ENCODE data around the gene ZC3H7A. TPM values are rescaled to one million over a fixed set of nuclear protein-coding genes. Genes with fewer than 3 reads are reported as not detected.
A peak's percentile ranks its signal among the peaks of the same experiment; 100 is the strongest.

The ZC3H7A gene
- total and polyA plus RNA-seq, 9 of the 15 experiments (the other 6 are each of a cell fraction or from before 2014, with no cell fraction given) = 19.8 to 49.1 (median 28.2) TPM

- TF ChIP-seq ZBTB5 (IDR thresholded peaks at IDR 0.05) = no peak
- TF ChIP-seq ETS1 (conservative IDR thresholded peaks at IDR 0.05; ENCODE audit: control insufficient read depth, low read depth, low read length) = peak; percentile 42; the same call in 1 of the 2 replicates
- TF ChIP-seq PHF21A (IDR thresholded peaks at IDR 0.05; ENCODE audit: borderline replicate concordance, low read depth) = no peak
- TF ChIP-seq FOXP4 (CRISPR knock-in tag; IDR thresholded peaks at IDR 0.05; ENCODE audit: borderline replicate concordance) = 0 out of 2 replicates have a peak, but pooled peaks have one; percentile 6
- TF ChIP-seq NKRF (IDR thresholded peaks at IDR 0.05; ENCODE audit: borderline replicate concordance) = no peak
- TF ChIP-seq ZBTB49 (CRISPR knock-in tag; IDR thresholded peaks at IDR 0.05; ENCODE audit: borderline replicate concordance) = no peak
- no peak for TF ChIP-seq SMARCB1 (IDR thresholded peaks at IDR 0.05; ENCODE audit: insufficient read length, low read depth)
- TF ChIP-seq SMAD4 (CRISPR knock-in tag; conservative IDR thresholded peaks at IDR 0.05) = peak; percentile 58
- no peak for TF ChIP-seq ZNF232 (CRISPR knock-in tag; IDR thresholded peaks at IDR 0.05)
- TF ChIP-seq MNT (conservative IDR thresholded peaks at IDR 0.05) = peak; percentile 53 to 65; a peak in 3 of 4 replicates
- peak; percentile 28; the same call in 1 of the 2 replicates for TF ChIP-seq RUNX1 (IDR thresholded peaks at IDR 0.05; ENCODE audit: low read depth)
- TF ChIP-seq ZNF384 (IDR thresholded peaks at IDR 0.05; ENCODE audit: low read depth, low read length) = peak; percentile 26
- no peak for TF ChIP-seq FOXJ3 (CRISPR knock-in tag; IDR thresholded peaks at IDR 0.05)
Measured at GRCh38 chr16:11742536-11743307, 54.3 kb downstream of the ZC3H7A start, which contains the start of gene TXNDC11 (continued).
